Measurements from ENCODE around the gene KRTAP10-8.
"Not testable (repeated sequence)": the region's sequence is repeated elsewhere in the genome, so short reads cannot be mapped to it uniquely, and the experiment has no call there.

KRTAP10-8 gene

DNA sequence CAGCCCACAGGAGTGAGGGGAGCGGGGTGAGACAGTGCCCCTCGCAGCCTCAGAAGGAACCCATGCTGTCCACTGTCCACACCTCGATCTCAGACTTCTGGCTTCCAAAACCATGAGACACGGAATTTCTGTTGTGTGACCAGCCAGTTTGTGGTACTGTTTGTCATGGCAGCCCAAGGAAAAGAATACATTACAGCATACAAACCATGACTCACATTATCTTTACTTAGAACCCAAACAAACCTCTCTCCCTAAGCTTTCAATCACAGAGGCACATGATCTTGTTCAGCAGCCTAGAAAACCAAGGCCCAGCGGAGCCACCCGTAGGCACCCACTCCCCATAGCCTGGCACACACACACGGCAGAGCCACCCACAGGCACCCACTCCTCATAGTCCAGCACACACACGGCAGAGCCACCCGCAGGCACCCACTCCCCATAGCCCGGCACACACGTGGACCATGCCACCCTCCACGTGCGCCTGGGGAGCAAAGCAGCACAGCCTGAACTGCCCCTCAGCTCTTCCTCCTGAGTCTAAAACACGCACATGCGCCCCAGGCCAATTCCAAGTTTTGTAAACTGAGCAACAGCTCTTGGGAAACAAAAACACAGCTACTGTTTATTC, 38.8 kb upstream of the KRTAP10-8 start:
- Histone ChIP-seq H3K9ac (ENCODE audit: low read depth, low read length) (no peak overlapping the region), H3K4me3 (ENCODE audit: low read length) (no peak overlapping the region), H3K36me3 (ENCODE audit: insufficient read depth, low read length) (no peaks in the 10 kb centered on the region), H3K27me3 (ENCODE audit: control insufficient read depth, insufficient read depth, low read length) (peaks cover 24% of the 10 kb centered on the region), H3K4me2 (ENCODE audit: low read length) (no peak overlapping the region), H3K4me1 (ENCODE audit: control insufficient read depth, insufficient read depth, low read length) (no peaks in the 10 kb centered on the region), H3K9me3 (replicated peaks; ENCODE audit: low read length) (peaks cover 3% of the 10 kb centered on the region)

DNA sequence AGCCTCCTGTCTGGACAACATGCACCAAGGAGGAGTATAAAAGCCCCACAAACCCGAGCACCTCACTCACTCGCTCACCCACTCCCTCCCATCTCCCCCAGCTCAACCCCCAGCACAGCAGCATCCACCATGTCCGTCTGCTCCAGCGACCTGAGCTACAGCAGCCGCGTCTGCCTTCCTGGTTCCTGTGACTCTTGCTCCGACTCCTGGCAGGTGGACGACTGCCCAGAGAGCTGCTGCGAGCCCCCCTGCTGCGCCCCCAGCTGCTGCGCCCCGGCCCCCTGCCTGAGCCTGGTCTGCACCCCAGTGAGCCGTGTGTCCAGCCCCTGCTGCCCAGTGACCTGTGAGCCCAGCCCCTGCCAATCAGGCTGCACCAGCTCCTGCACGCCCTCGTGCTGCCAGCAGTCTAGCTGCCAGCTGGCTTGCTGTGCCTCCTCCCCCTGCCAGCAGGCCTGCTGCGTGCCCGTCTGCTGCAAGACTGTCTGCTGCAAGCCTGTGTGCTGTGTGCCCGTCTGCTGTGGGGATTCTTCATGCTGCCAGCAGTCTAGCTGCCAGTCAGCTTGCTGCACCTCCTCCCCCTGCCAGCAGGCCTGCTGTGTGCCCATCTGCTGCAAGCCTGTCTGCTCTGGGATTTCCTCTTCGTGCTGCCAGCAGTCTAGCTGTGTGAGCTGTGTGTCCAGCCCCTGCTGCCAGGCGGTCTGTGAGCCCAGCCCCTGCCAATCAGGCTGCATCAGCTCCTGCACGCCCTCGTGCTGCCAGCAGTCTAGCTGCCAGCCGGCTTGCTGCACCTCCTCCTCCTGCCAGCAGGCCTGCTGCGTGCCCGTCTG, 38.0 kb upstream of the KRTAP10-8 start, which contains the start of gene KRTAP10-4:
Gene KRTAP10-4 (plus strand): TSS at position 100 of the 827 bp plus-strand sequence. CDS start 30 bp downstream, at position 130.
- not testable (repeated sequence) for H3K9me3 ChIP-seq (replicated peaks; ENCODE audit: low read length); H3K36me3 ChIP-seq (ENCODE audit: insufficient read depth, low read length); H3K4me1 ChIP-seq (ENCODE audit: control insufficient read depth, insufficient read depth, low read length); H3K4me3 ChIP-seq (ENCODE audit: low read length); H3K4me2 ChIP-seq (ENCODE audit: low read length); H3K9ac ChIP-seq (ENCODE audit: low read depth, low read length)
- peaks cover 24% of the 10 kb centered on the region for H3K27me3 ChIP-seq (ENCODE audit: control insufficient read depth, insufficient read depth, low read length)

DNA sequence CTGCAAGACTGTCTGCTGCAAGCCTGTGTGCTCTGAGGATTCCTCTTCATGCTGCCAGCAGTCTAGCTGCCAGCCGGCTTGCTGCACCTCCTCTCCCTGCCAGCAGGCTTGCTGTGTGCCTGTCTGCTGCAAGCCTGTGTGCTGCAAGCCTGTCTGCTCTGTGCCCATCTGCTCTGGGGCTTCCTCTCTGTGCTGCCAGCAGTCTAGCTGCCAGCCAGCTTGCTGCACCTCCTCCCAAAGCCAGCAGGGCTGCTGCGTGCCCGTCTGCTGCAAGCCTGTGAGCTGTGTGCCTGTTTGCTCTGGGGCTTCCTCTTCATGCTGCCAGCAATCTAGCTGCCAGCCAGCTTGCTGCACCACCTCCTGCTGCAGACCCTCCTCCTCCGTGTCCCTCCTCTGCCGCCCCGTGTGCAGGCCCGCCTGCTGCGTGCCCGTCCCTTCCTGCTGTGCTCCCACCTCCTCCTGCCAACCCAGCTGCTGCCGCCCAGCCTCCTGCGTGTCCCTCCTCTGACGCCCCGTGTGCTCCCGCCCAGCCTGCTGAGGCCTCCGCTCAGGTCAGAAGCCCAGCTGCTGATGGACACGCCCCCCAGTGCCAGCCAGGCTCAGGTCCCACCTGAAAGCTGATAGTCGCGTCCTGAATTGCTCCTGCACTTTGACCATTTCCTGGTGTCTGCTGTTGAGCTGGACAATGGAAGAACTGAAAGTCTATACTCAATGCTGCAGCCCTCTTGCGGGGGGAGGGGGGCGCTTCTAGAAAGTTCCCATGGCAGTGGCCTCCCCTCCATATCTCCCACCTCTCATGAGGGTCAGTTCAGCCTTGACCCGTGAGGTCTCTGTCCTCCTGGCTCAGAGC, 37.2 kb upstream of the KRTAP10-8 start:
- Histone ChIP-seq H3K9me3 (replicated peaks; ENCODE audit: low read length) (peaks cover 3% of the 10 kb centered on the region), H3K36me3 (ENCODE audit: insufficient read depth, low read length) (no peaks in the 10 kb centered on the region), H3K27me3 (ENCODE audit: control insufficient read depth, insufficient read depth, low read length) (peaks cover 24% of the 10 kb centered on the region), H3K4me2 (ENCODE audit: low read length) (no peak overlapping the region), H3K4me1 (ENCODE audit: control insufficient read depth, insufficient read depth, low read length) (no peaks in the 10 kb centered on the region), H3K4me3 (ENCODE audit: low read length) (no peak overlapping the region), H3K9ac (ENCODE audit: low read depth, low read length) (no peak overlapping the region)

DNA sequence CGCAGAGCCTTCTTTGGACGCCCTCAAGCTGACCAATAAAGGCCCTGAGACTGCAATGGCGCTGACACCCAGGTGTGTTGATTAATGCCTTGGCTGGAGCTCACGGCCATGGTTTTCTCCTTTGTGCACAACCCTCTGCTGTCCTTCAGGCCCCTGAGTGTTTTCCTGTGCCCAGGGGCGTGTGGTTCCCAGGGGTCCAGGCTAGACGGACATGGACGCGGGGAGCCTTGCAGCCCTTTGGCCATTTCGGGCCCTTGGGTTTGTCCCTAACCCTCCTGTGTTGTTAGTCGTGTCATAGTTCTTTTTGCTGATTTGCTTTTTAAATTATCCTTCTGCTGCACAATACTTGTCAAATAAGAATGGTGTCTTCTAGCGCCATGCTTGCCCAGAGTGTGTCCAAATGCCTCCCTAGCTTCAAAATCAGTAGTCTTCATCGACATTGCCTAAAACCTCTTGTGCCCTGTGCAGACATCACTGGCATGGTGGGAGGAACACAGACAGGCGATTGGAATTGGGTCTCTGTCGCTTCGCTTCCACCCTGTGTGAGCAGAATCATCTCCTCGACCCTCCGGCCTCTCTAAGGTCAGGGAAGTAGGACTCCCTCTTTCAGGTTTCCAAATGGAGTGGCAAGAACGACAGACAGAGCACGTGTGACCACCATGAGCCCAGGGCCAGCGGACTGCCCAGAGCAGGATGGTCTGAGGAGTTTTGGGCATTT, 36.4 kb upstream of the KRTAP10-8 start:
- H3K36me3 ChIP-seq (ENCODE audit: insufficient read depth, low read length), result no peaks in the 10 kb centered on the region
- H3K4me1 ChIP-seq (ENCODE audit: control insufficient read depth, insufficient read depth, low read length), result no peaks in the 10 kb centered on the region
- H3K4me3 ChIP-seq (ENCODE audit: low read length), result no peak overlapping the region
- H3K4me2 ChIP-seq (ENCODE audit: low read length), result no peak overlapping the region
- H3K27me3 ChIP-seq (ENCODE audit: control insufficient read depth, insufficient read depth, low read length), result peaks cover 27% of the 10 kb centered on the region
- H3K9ac ChIP-seq (ENCODE audit: low read depth, low read length), result no peak overlapping the region
- peaks cover 3% of the 10 kb centered on the region for H3K9me3 ChIP-seq (replicated peaks; ENCODE audit: low read length)

GRCh38 chr21:44576025-44576420, 35.9 kb upstream of the KRTAP10-8 start:
- H3K9ac ChIP-seq (ENCODE audit: low read depth, low read length), result no peak overlapping the region
- no peaks in the 10 kb centered on the region for H3K36me3 ChIP-seq (ENCODE audit: insufficient read depth, low read length)
- H3K4me3 ChIP-seq (ENCODE audit: low read length), result no peak overlapping the region
- H3K4me1 ChIP-seq (ENCODE audit: control insufficient read depth, insufficient read depth, low read length), result no peaks in the 10 kb centered on the region
- H3K4me2 ChIP-seq (ENCODE audit: low read length), result no peak overlapping the region
- peaks cover 27% of the 10 kb centered on the region for H3K27me3 ChIP-seq (ENCODE audit: control insufficient read depth, insufficient read depth, low read length)
- H3K9me3 ChIP-seq (replicated peaks; ENCODE audit: low read length), result peaks cover 3% of the 10 kb centered on the region

- no peaks in the 10 kb centered on the region for H3K4me1 ChIP-seq (ENCODE audit: control insufficient read depth, insufficient read depth, low read length)
- H3K36me3 ChIP-seq (ENCODE audit: insufficient read depth, low read length), result no peaks in the 10 kb centered on the region
- no peak overlapping the region for H3K9ac ChIP-seq (ENCODE audit: low read depth, low read length)
- no peak overlapping the region for H3K4me3 ChIP-seq (ENCODE audit: low read length)
- peaks cover 11% of the 10 kb centered on the region for H3K27me3 ChIP-seq (ENCODE audit: control insufficient read depth, insufficient read depth, low read length)
- H3K4me2 ChIP-seq (ENCODE audit: low read length), result no peak overlapping the region
- peaks cover 4% of the 10 kb centered on the region for H3K9me3 ChIP-seq (replicated peaks; ENCODE audit: low read length)
These were observed 33.4 kb upstream of the KRTAP10-8 start for GRCh38 chr21:44578371-44579055.

DNA sequence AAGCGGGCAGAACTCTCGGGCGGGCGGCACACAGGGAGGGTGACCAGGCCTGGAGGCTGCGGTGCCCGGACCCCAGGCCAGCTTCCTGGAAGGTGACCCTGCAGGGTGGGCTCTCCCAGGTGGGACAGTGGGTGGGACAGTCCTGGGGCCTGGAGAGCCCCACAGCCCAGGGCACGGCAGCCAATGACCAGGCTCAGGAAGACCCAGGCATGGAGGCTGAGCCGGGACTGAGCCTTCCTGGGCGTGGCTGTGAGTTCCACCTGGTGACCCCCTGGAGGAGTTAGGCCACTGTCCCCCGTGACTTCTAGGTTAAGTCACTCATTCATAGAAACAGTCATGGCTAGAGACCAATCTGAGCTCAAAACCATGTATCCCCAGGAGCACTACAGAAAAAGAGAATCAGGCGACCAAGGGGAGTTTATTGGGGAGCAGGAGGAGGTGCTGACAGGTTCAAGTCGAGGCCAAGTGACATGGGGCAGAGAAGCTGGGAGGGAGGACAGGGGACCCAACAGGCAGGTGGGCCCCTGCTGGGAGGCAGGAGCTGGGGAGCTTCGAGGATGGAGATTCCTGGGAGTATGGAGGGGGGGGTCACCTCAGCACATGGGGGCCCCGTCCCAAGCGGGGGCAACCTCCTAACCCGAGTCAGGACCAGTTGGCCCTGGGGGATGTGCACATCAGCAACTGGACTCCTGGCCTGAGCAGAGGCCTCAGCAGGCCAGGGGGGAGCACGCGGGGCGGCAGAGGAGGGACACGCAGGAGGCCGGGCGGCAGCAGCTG, 32.6 kb upstream of the KRTAP10-8 start:
- Histone ChIP-seq H3K4me3 (ENCODE audit: low read length) (no peak overlapping the region), H3K27me3 (ENCODE audit: control insufficient read depth, insufficient read depth, low read length) (peaks cover 14% of the 10 kb centered on the region), H3K36me3 (ENCODE audit: insufficient read depth, low read length) (no peaks in the 10 kb centered on the region), H3K9me3 (replicated peaks; ENCODE audit: low read length) (peaks cover 4% of the 10 kb centered on the region), H3K4me1 (ENCODE audit: control insufficient read depth, insufficient read depth, low read length) (no peaks in the 10 kb centered on the region), H3K4me2 (ENCODE audit: low read length) (no peak overlapping the region), H3K9ac (ENCODE audit: low read depth, low read length) (no peak overlapping the region)

DNA sequence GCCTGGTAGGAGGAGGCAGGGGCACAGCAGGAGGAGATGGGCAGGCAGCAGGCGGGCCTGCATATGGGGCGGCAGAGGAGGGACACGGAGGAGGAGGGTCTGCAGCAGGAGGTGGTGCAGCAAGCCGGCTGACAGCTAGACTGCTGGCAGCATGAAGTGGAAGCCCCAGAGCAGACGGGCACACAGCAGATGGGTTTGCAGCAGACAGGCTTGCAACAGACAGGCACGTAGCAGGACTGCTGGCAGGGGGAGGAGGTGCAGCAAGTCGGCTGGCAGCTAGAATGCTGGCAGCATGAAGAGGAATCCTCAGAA, 32.1 kb upstream of the KRTAP10-8 start:
- Histone ChIP-seq H3K9me3 (replicated peaks; ENCODE audit: low read length) (peaks cover 4% of the 10 kb centered on the region), H3K4me1 (ENCODE audit: control insufficient read depth, insufficient read depth, low read length) (no peaks in the 10 kb centered on the region), H3K27me3 (ENCODE audit: control insufficient read depth, insufficient read depth, low read length) (peaks cover 17% of the 10 kb centered on the region)

DNA sequence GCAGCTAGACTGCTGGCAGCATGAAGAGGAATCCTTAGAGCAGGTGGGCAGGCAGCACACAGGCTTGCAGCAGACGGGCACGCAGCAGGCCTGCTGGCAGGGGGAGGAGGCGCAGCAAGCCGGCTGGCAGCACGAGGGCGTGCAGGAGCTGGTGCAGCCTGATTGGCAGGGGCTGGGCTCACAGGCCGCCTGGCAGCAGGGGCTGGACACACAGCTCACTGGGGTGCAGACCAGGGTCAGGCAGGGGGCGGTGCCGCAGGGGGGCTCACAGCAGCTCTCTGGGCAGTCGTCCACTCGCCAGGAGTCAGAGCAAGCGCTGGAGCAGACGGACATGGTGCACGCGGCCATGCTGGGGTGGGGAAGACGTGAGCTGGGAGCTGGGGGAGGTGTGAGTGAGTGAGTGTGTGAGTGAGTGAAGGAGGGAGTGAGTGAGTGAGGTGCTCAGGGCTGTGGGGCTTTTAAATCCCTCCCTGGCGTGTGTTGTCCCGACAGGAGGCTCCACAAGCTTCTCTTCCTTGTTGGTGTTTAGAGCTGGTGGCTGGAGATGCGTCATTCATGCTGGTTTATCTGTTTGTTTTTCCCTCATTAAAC, 31.6 kb upstream of the KRTAP10-8 start, which contains the start of gene KRTAP10-5:
Gene KRTAP10-5 (minus strand): TSS at position 374 of the 591 bp plus-strand sequence. CDS start 26 bp downstream, at position 348.
- not testable (repeated sequence) for H3K4me3 ChIP-seq (ENCODE audit: low read length); H3K36me3 ChIP-seq (ENCODE audit: insufficient read depth, low read length); H3K4me1 ChIP-seq (ENCODE audit: control insufficient read depth, insufficient read depth, low read length); H3K4me2 ChIP-seq (ENCODE audit: low read length); H3K9me3 ChIP-seq (replicated peaks; ENCODE audit: low read length); H3K9ac ChIP-seq (ENCODE audit: low read depth, low read length)
- peaks cover 16% of the 10 kb centered on the region for H3K27me3 ChIP-seq (ENCODE audit: control insufficient read depth, insufficient read depth, low read length)

More for the DNA sequence above, 32.1 kb upstream of the KRTAP10-8 start:
- H3K4me2 ChIP-seq (ENCODE audit: low read length), result no peak overlapping the region
- no peak overlapping the region for H3K4me3 ChIP-seq (ENCODE audit: low read length)
- no peak overlapping the region for H3K9ac ChIP-seq (ENCODE audit: low read depth, low read length)
- H3K36me3 ChIP-seq (ENCODE audit: insufficient read depth, low read length), result no peaks in the 10 kb centered on the region

DNA sequence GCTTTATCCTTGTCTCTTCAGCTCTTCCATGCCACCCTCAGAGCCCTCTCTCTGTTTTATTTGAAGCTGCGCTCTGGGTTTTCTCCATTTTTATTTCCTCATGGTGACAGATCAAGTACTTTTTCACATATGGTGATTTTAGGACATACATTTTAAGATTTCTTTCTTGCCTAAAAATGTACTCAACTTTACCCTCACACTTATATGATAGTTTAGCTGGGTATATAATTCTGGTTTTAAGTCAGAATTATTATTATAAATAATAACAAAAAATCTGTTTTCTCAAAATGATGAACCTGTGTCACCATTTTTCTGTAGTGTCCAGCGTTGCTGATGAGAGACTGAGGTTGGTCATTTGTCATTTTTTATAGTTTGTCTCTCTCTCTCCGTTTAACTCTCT, 30.7 kb upstream of the KRTAP10-8 start:
- no peak overlapping the region for H3K9ac ChIP-seq (ENCODE audit: low read depth, low read length)
- no peak overlapping the region for H3K4me3 ChIP-seq (ENCODE audit: low read length)
- no peaks in the 10 kb centered on the region for H3K36me3 ChIP-seq (ENCODE audit: insufficient read depth, low read length)
- no peak overlapping the region for H3K4me2 ChIP-seq (ENCODE audit: low read length)
- peaks cover 24% of the 10 kb centered on the region for H3K27me3 ChIP-seq (ENCODE audit: control insufficient read depth, insufficient read depth, low read length)
- H3K4me1 ChIP-seq (ENCODE audit: control insufficient read depth, insufficient read depth, low read length), result no peaks in the 10 kb centered on the region
- peaks cover 4% of the 10 kb centered on the region for H3K9me3 ChIP-seq (replicated peaks; ENCODE audit: low read length)
